Endothelial cell of umbilical vein (primary cell): Measurements from ENCODE around the gene TRAF3IP1. TPM values are rescaled to one million over a fixed set of nuclear protein-coding genes. Genes with fewer than 3 reads are reported as not detected.

Experiments
- BruUV-seq: library from RNA; stranded (reverse); fragments of 400-500 nt; replicated peaks from 2 replicates; lab custom pipeline; 2021; lab: Mats Ljungman, UMichigan
- CTCF ChIA-PET: fragments of 300-600, 350-600 bp; sonication (Branson Sonifier 250); formaldehyde crosslinking; loops from one replicate; lab custom pipeline; 2021; ENCODE audit warnings: antibody characterized with exemption, inconsistent platforms; lab: Charles Lee
- POLR2A ChIA-PET: fragments of 300-600, 350-600 bp; sonication (Branson Sonifier 250); formaldehyde crosslinking; loops from one replicate; lab custom pipeline; 2021; ENCODE audit warnings: antibody characterized with exemption, inconsistent platforms; lab: Charles Lee
- DNase-seq: peaks from one replicate; pipeline ENCODE4 v3.0.0-alpha.2; 2011; ENCODE audit warnings: low read depth, low spot score
- FAIRE-seq: peaks from 2 replicates; lab custom pipeline; 2011; peaks lifted over from hg19 to GRCh38; lab: Jason Lieb, UNC
- H2AFZ ChIP-seq: 2 replicates; pipeline ENCODE4 v1.6.0; 2012; ENCODE audit warnings: low read depth, low read length, control low read depth, inconsistent platforms
- H3K27ac ChIP-seq: 2 replicates; pipeline ENCODE4 v1.5.1; 2011; ENCODE audit warnings: low read depth, mild to moderate bottlenecking, control low read depth, low read length, moderate library complexity; ENCODE audit not compliant: insufficient read depth
- H3K27me3 ChIP-seq, 2 experiments: 2 replicates each; pipeline versions ENCODE4 v1.6.0 to v1.6.1; 2011; ENCODE audit warnings: low read length in 2 of 2, mixed read lengths in 1 of 2; ENCODE audit not compliant: control insufficient read depth in 2 of 2, insufficient read depth in 2 of 2
- H3K36me3 ChIP-seq, 2 experiments: 2 replicates in 1 of 2; 3 replicates in 1 of 2; pipeline ENCODE4 v1.5.1; 2011; ENCODE audit warnings: low read length in 2 of 2, mild to moderate bottlenecking in 1 of 2, moderate library complexity in 1 of 2; ENCODE audit not compliant: control insufficient read depth in 2 of 2, insufficient read depth in 2 of 2; ENCODE audit errors: extremely low read depth in 1 of 2
- H3K4me1 ChIP-seq: 3 replicates; pipeline ENCODE4 v1.5.1; 2011; ENCODE audit warnings: mild to moderate bottlenecking, low read length; ENCODE audit not compliant: control insufficient read depth, insufficient read depth; ENCODE audit errors: extremely low read depth
- H3K4me2 ChIP-seq: 2 replicates; pipeline ENCODE4 v1.6.1; 2011; ENCODE audit warnings: low read length, control low read depth, mixed read lengths; ENCODE audit not compliant: insufficient read depth
- H3K4me3 ChIP-seq, 3 experiments: fragments of 200-600 bp in 1 of 3; sonication (generic), shearing (Covaris generic) in 1 of 3; replicated peaks in 1 of 3; 2 replicates each; pipeline ENCODE4 v1.5.1; 2011 to 2016; ENCODE audit warnings: control low read depth in 3 of 3, low read length in 3 of 3, mild to moderate bottlenecking in 2 of 3, inconsistent platforms in 1 of 3, low read depth in 1 of 3, moderate library complexity in 1 of 3; ENCODE audit not compliant: insufficient read depth in 1 of 3
- H3K79me2 ChIP-seq: 2 replicates; pipeline ENCODE4 v1.6.0; 2012; ENCODE audit warnings: low read length, inconsistent platforms; ENCODE audit not compliant: control insufficient read depth, insufficient read depth
- H3K9ac ChIP-seq: replicated peaks from 2 replicates; pipeline ENCODE3; 2011; ENCODE audit warnings: low read length, control low read depth; ENCODE audit not compliant: insufficient read depth; ENCODE audit errors: extremely low read depth
- H3K9me1 ChIP-seq: replicated peaks from 3 replicates; pipeline ENCODE4 v1.6.0; 2011; ENCODE audit warnings: mild to moderate bottlenecking, low read length; ENCODE audit not compliant: control insufficient read depth, insufficient read depth; ENCODE audit errors: extremely low read depth
- H3K9me3 ChIP-seq: replicated peaks from 2 replicates; pipeline ENCODE4 v1.5.1; 2012; ENCODE audit warnings: low read length, inconsistent platforms; ENCODE audit not compliant: control insufficient read depth, insufficient read depth
- H4K20me1 ChIP-seq: replicated peaks from 2 replicates; pipeline ENCODE3; 2011; ENCODE audit warnings: mild to moderate bottlenecking, low read length; ENCODE audit not compliant: control insufficient read depth, insufficient read depth; ENCODE audit errors: extremely low read depth
- CTCF ChIP-seq, 2 donors: IDR thresholded peaks; 1 replicate in 1 of 2; 2 replicates in 1 of 2; pipeline ENCODE4 v1.5.1; 2011; ENCODE audit warnings: low read length in 2 of 2, mild to moderate bottlenecking in 2 of 2, moderate library complexity in 2 of 2, control low read depth in 1 of 2, inconsistent platforms in 1 of 2, low read depth in 1 of 2; ENCODE audit not compliant: insufficient read depth in 1 of 2; ENCODE audit errors: extremely low read depth in 1 of 2
- EZH2 ChIP-seq: IDR thresholded peaks from 2 replicates; pipeline ENCODE4 v1.6.1; 2012; ENCODE audit warnings: borderline replicate concordance, low read depth, mild to moderate bottlenecking, moderate library complexity, low read length, inconsistent platforms; ENCODE audit not compliant: severe bottlenecking
- JUN ChIP-seq: IDR thresholded peaks from 2 replicates; pipeline ENCODE4 v1.6.1; 2011; ENCODE audit warnings: borderline replicate concordance, low read depth; ENCODE audit not compliant: insufficient read length, insufficient read depth
- POLR2A ChIP-seq: IDR thresholded peaks from 2 replicates; pipeline ENCODE4 v1.6.1; 2012; ENCODE audit warnings: low read depth, mild to moderate bottlenecking, control low read depth, low read length
- POLR2AphosphoS5 ChIP-seq: IDR thresholded peaks from 2 replicates; pipeline ENCODE4 v1.6.1; 2012; ENCODE audit warnings: low read depth, mild to moderate bottlenecking, control low read depth, low read length, moderate library complexity; ENCODE audit not compliant: insufficient read depth
- dilution Hi-C: fragments of 300-500 bp; cut with MboI; formaldehyde crosslinking; loops from one replicate; pipeline ENCODE4 v1.15.0; 2019; ENCODE audit warnings: low sequenced_read_pairs; ENCODE audit not compliant: extremely low pct_ligation_motif_present
- intact Hi-C: fragments of 100-400 bp; cut with micrococcal nuclease; formaldehyde crosslinking; loops from one replicate; pipeline ENCODE4 v1.10.0; 2022
- polyA plus RNA-seq, 4 experiments: library from polyadenylated mRNA; depleted of rRNA in 3 of 4; stranded (reverse) in 3 of 4; unstranded in 1 of 4; fragments of >200 nt; gene quantifications; 2 replicates each; pipeline versions ENCODE4 v1.2.1 to v1.2.3, GENCODE V29; 2011 to 2012; ENCODE audit warnings: missing spikeins in 1 of 4
- total RNA-seq: library from RNA; stranded (reverse); gene quantifications from 2 replicates; pipeline ENCODE4 v1.2.3, GENCODE V29; 2021

The TRAF3IP1 gene
- total and polyA plus RNA-seq, 2 donors (not counting 3 experiments of a cell fraction or from before 2014, with no cell fraction given), result 3.4 to 15.9 TPM

GRCh38 chr2:238291550-238292281 is 28.6 kb upstream of the TRAF3IP1 start:
- Histone ChIP-seq H3K27ac (no peak overlapping the region), H3K79me2 (no peaks in the 10 kb centered on the region), H2AFZ (no peak overlapping the region), H3K9ac (no peak overlapping the region), H3K9me3 (no peaks in the 10 kb centered on the region), H3K9me1 (no peaks in the 10 kb centered on the region), H3K4me2 (no peak overlapping the region), H3K4me1 (peaks cover 14% of the 10 kb centered on the region), H3K4me3 (no peak overlapping the region), H3K36me3 (no peaks in the 10 kb centered on the region), H4K20me1 (no peaks in the 10 kb centered on the region), H3K27me3 (no peaks in the 10 kb centered on the region)
- no peak for DNase-seq
- CTCF ChIA-PET, result interaction anchor here (1.3 to 6.4 kb wide), 2 partner anchors 18 to 28 kb away, joined by 4 to 39 read pairs; no protein-coding TSS in a partner anchor
- TF ChIP-seq CTCF (IDR thresholded peaks at IDR 0.05; ENCODE audit: extremely low read depth in 1 of 2, insufficient read depth in 1 of 2, low read depth in 1 of 2, low read length in 2 of 2) (no peak), POLR2AphosphoS5 (no peak), JUN (no peak), EZH2 (no peak), POLR2A (no peak)
- dilution Hi-C loops (no loop called here), intact Hi-C loops (no loop called here)
- no peak for FAIRE-seq
- no TSS peak for BruUV-seq
- POLR2A ChIA-PET, result no interaction called here
